HG03095 (cell line): ENCODE data around the gene PRSS50.

Source experiments
- ATAC-seq: cut with Tn5 transposase; IDR thresholded peaks from one replicate; pipeline ENCODE4 v1.9.1; 2021; ENCODE audit warnings: moderate library complexity; ENCODE audit not compliant: unreplicated experiment

PRSS50 gene

DNA sequence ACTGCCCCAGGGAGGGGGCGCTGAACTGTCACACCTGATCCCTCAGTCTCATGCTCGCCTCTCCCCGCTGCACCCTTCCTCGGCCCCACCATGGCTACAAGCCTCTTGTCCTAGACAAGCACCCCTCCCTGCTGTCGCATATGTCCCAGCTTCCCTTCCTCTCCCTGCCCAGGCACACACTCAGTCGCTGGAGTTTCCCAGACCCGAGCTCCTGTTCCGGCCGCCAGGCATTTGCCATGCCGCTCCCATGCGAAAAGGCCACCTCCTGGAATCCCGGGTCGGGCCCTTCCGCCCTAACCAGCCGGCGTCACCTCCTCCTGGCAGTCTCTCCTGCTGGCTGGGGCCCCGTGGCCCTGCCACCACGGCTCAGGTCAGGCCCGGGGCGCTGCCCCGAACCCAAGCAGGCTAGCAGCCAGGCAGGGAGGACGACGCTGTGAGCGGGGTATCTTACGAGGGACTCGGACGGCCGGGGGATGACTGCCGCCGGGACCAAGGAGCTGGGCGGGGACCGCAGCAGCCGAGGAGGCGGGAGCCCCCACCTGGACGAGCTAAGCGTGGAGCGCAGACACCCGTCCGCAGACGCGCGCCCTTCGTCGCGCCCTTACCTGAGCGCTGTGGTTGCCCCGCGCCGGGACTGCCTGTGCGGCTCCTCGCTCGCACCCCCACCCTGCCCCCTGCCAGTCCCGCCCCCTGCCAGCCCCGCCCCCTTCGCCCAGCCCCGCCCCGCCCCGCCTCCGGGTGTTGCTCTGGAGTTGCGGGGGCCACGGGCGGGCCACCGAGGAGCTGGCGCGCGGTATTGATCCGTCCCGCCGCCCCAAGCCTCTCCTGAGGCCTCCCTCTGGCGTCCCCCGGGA, 24.4 kb downstream of the PRSS50 start, which contains the start of gene ALS2CL:
ALS2CL (minus strand) TSS at position 642 of the 854 bp plus-strand sequence. CDS start 4,239 bp downstream, outside the sequence.
- ATAC-seq, result no peak

DNA sequence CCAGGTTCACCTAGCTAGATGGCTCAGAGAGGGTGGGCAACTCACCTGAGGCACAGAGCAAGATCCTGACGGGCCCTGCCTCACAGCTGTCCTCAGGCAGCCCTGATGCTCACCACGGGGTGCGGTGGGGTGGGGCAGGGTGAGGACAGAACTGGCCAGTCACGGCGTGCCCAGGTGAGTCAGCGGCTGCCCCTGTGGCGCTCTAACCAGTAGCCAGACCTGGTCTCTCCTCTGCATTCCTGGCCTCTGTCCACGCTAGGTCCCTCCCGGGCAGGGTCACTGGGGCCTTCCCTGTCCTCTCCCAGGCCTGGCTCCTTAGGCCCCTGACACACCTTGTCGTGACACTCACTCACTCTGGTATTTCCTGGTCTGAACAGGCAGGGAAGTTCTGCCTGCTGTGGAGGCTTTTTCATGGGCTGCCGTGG, 25.1 kb downstream of the PRSS50 start:
- ATAC-seq, result no peak

DNA sequence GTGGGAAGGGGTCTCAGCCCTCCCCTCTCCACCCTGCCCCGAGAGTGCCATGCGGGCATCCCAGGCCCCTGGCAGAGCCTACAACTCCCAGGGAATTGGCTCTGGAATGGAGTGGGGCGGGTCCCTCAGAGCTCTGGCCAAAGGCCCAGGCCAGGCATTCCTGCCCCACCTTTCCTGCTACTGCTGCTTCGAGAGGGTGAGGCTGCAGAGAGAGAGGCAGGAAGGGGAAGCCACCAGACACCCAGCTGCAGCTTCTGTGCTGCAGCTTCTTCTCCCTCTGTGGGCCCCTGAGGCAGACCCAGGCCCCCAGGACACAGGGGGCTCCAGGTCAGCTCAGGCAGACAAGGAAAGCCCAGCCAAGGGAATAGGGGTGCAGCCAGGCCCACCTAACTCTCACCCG, 26.9 kb downstream of the PRSS50 start:
- ATAC-seq, result no peak

DNA sequence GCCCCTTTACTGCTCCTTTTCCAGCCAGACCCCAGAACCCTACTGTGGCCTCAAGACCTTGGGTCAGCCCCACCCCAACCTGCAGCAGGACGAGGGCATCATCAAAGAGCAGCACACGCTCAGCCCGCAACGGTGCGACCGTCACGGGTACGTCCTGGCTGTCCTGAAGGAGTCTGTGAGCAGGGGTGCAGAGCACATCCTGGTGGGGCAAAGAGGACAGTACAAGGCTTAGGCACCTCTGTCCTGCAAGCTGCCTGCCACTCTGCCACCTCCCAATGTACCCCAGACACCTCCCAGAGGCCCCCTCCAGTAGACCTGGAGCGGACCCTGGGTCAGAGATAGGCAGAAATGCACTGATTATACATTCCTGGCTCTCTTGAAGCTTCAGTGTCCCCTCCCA, 32.2 kb downstream of the PRSS50 start:
- ATAC-seq, result no peak

DNA sequence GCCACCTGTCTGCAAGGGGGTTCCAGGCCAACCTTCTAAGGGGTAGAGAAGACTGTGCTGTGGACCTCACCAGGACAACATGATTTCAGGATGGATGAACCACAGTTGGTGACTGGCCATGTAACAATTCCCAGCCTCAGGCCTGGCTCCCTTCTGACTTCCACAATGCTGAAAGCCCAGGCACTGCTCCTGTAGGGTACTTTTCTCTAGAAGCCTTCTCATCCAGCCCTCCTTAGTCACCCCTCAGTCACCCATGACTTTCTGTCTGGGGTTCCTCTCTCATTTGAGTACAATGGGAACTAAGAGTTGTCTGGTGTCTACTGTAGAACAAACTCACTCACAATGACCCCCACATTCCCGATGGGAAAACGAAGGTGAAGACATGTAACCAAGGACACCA, 32.8 kb downstream of the PRSS50 start:
- ATAC-seq, result no peak

DNA sequence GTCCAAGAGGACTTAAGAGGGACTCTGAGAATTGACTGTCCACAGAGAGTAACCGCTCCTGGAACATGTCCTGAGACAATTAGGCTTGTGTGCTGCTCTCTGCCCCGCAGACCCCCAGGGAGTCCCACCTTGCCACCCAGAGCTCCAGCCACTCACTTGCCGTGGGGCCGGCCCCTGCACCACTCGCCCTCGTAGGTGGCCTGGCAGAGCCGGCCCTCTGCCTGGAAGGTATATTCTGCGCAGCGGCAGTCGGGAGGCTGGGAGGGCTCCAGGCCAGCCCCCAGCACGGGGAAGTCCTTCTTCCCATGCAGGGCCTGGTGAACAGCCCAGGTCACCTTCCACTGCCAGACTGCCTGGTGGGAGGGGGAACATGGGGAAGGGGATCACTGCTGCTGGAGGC, 34.7 kb downstream of the PRSS50 start:
- ATAC-seq, result no peak

- ATAC-seq, result no peak
Observed at GRCh38 chr3:46681856-46682540, 35.7 kb downstream of the PRSS50 start.

- ATAC-seq, result no peak
Observed at GRCh38 chr3:46681387-46681786, 36.3 kb downstream of the PRSS50 start.

DNA sequence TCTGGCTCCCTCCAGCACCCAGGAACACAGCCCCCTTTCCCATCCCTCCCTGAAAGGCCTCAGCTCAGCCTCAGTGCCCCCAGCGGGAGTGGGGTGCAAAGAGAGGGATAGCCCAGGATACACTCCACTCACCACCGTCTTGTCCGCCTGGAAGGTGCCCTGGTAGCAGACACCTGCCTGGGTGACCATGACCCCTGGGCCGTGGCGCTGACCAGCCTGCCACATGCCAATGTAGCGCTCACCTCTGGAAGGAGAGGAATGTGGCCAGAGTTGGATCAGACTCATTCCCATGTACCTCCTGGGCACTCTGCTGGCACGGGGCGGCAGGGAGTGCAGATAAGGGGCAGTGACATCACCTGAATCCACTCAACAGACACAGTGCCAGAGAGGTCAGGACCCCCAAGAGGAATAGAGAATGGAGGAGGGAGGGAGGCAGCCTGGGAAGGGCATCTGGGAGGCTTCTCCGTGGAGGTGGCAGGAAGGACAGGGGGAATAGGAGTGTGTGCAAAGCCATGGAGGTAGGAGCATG, 37.3 kb downstream of the PRSS50 start:
- ATAC-seq, result no peak

GRCh38 chr3:46679681-46680080, 38.0 kb downstream of the PRSS50 start:
- ATAC-seq, result no peak

DNA sequence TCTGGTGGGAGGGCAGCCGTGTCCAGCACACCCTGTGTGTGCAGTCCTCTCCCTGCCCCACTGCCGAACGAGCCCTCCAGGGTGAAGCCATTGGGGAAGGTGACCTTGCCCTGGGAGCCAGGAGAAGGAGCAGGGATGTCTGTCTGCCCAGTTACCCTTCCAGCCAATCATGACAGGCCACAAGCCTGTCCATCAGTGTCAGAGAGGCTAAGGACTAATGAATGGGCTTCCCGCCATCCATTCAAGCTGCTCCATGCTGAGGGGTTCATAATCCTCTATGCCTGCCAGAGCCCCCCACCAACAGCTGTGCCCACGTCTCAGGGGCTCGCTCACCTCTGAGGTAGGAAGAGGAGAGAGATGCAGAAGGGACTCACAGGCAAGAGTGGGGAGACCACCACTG, 39.4 kb downstream of the PRSS50 start:
- ATAC-seq, result no peak

DNA sequence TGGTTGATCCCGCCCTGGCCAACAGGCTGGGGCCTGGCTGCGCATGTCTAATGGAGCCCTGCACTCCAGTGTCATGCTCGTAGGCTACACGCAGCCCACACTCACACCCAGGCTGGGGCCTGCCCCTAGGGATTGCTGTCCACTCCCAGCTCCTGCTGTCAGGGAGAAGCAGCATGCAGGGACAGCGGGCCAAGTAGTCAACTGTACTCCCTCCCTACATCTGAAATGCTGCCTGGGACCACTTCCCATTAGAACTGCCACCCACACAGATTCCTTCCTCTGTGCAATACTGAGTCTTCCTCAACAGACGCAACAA, 40.3 kb downstream of the PRSS50 start:
- no peak for ATAC-seq

- no peak for ATAC-seq
Observed at GRCh38 chr3:46676601-46677410, 40.9 kb downstream of the PRSS50 start.

DNA sequence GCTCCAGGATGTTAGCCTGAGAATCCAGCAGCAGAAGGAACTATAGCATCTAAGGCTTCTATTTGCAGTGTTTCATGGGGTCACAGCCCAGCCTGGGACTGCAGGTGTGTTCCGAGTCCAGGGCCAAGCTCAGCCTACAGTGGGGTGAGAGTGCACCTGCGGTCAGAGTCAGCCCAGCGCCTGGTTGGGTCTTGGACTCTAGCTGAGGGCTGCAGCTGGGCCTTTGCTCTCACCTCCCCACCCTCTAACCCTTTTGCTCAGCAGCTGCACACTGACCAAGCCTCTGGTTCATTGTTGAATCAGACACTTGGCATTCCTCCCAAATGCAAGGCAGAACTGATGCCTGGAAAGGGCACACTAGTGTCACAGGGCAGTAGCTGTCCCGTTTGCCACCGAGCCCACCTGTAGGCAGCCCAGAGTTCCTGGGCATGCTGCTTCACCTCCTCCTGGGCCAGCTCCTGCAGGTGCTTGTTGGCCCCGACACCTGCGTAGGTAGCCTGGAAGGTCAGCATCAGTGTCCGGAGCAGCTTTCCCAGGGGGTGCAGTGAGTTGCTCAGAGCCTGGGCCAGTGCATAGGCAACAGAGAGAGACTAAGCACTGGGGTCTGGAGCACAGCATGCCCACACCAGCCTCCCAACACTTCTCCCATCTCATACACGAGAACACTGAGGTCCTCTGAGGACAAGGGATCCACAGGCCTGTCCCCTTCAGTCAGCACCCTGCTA, 41.7 kb downstream of the PRSS50 start:
- no peak for ATAC-seq

DNA sequence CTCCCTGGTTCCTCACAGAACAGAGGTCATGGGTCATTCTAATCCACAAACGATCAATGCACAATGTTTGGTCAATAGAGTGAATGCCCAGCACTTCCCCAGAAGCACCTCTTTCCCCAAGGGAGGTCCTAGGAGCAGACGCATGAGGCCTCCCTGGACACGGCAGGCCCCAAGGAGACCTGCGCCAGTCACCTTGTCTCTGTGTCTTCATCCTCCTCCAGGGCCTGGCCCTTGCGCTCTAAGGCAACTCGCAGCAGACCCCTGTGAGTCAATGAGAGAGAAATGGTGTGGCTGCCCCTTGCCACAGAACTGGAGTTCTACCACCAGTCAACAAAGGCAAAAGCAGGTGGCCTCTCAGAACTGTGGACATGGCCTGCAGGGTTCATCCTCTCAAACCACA, 42.2 kb downstream of the PRSS50 start:
- no peak for ATAC-seq

DNA sequence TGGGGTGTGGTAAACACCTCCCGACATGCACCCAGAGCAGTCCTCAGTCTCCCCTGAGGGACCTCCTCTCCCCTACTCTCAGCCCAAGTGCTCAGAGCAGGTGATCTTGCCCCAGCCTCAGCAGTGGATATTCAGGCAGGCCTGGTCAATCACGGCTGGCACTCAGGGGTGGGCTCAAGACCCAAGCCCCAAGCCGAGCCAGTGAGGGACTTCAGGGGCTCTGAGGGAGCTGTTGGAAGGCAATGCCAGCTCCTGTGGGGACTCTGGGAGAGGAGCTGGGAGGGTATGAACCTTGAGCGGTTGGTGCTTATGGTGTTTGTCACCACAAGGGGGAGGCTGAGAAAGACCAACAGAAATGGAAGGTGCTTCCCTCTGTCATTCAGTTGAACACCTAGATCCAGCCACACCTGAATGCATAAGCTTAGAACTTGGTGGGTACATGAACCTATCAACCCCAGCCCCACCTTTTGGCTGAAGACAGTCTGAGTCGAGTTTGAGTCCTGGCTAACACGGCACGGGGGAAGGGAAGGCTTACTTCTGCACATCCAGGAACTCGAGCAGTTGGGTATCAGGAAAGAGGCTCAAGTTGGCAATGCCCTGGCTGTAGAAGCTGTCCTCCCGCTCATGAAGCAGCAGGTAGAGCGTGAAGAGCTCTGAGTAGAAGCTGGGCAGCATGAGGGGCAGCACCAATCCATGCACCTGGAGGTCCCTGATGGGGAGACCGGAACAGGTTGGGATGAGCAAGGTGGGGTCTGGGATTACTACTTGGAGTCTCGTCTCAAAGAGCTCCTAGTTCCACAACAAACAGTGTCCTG, 43.4 kb downstream of the PRSS50 start:
- ATAC-seq, result no peak

GRCh38 chr3:46673151-46674030, 44.3 kb downstream of the PRSS50 start:
- no peak for ATAC-seq

DNA sequence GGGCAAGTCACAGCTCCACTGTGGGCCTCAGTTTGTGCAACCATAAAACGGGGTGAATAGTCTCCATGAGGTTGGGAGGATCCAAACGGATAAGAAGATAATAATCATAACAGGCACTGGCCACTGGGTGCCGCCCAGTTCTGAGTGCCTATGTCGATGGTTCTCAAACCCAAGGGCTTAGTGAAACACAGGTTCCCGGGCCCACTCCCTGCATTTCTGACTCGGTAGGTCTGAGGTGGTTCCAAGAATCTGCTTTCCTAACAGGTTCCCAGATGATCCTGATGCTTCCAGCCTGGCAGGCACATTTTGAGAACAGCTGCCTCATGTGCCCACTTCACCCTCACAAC, 45.3 kb downstream of the PRSS50 start:
- no peak for ATAC-seq
